GM12872 (cell line): ENCODE data around the gene SPATA9.

Experiments
- CTCF ChIP-seq: IDR thresholded peaks from 3 replicates; pipeline ENCODE4 v1.5.1; 2011; ENCODE audit warnings: low read depth, mild to moderate bottlenecking, low read length, moderate library complexity; ENCODE audit not compliant: insufficient read depth

Gene SPATA9

GRCh38 chr5:95649842-95650620 is 32.8 kb downstream of the SPATA9 start:
- no peak for TF ChIP-seq CTCF

- TF ChIP-seq CTCF = no peak
Observed at GRCh38 chr5:95649274-95649673, 33.5 kb downstream of the SPATA9 start.

GRCh38 chr5:95647886-95648860 is 34.6 kb downstream of the SPATA9 start:
- TF ChIP-seq CTCF = no peak

- TF ChIP-seq CTCF = peak; percentile 30; the same call in 1 of the 3 replicates
Observed at GRCh38 chr5:95646569-95647431, 36.0 kb downstream of the SPATA9 start, which contains the start of gene RFESD. Gene RFESD (plus strand): TSS chr5:95646777. CDS start chr5:95652272, 5,495 bp downstream.

- peak; percentile 72 for TF ChIP-seq CTCF
Observed at GRCh38 chr5:95644351-95645042, 38.3 kb downstream of the SPATA9 start.

- no peak for TF ChIP-seq CTCF
Observed at GRCh38 chr5:95643152-95643551, 39.6 kb downstream of the SPATA9 start.
